Measurements from ENCODE around the gene LTBP3. TPM values are rescaled to one million over a fixed set of nuclear protein-coding genes. Genes with fewer than 3 reads are reported as not detected.

Gene LTBP3
- polyA plus RNA-seq, 1 of the 3 experiments (the other 2 are of a cell fraction) = 167 TPM

DNA sequence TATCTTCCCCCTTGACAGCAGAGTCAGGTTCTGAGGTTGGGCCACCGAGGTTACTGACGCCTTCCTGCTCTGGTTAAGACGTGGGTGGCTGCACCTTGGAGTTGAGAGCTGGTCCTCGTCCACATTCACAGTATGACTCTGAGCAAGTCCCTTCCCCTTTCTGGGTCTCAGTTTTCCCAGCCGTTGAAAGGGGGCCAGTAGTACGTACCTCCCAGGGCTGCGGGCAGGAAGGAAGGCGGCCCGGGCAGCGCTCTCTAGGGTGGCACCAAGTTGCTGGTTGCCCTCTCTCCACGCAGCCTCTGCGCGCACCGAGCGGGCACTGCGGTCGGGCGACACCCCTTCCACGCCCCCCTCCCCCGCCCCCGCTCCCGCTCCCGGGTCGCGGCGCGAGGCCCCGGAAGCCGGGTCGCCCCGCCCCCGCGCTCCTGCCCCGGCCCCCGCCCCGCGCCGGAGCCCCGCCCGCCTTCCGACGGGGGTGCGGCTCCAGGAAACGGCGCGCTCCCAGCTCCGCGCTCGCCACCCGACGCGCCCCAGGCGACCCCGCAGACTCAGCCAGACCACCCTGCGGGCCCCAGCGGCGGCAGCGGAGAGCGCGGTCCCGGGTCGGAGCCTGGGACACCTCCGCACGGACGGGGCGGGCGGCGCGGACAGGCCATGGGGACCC, 17.5 kb upstream of the LTBP3 start, which contains the start of gene EHBP1L1:
EHBP1L1 (plus strand) TSS at position 486 of the 664 bp plus-strand sequence. CDS start 250 bp downstream, outside the sequence.
- DNase-seq = peak; percentile 91
- peaks cover 25% of the 10 kb centered on the region for H4K20me1 ChIP-seq (ENCODE audit: insufficient read depth)
- WGBS (ENCODE audit: low lambda C conversion rate) = 4% methylated on average over 24 of the region's 69 CpGs
- H3K9ac ChIP-seq = peak within 1 kb of the TSS; percentile 78
- peaks cover 38% of the 10 kb centered on the region for H3F3A ChIP-seq (replicated peaks; ENCODE audit: insufficient read depth)
- peak within 1 kb of the TSS; percentile 99 for H3K4me2 ChIP-seq
- peak within 1 kb of the TSS; percentile 64 to 68 for H3K4me3 ChIP-seq (ENCODE audit: low read depth in 2 of 2, low read length in 1 of 2)
- no peaks in the 10 kb centered on the region for H3K9me2 ChIP-seq
- H2AFZ ChIP-seq (ENCODE audit: low read depth) = no peak within 1 kb of the TSS
- peaks cover 59% of the 10 kb centered on the region for H3K79me2 ChIP-seq (ENCODE audit: insufficient read depth)
- H3K27me3 ChIP-seq (ENCODE audit: insufficient read depth) = no peaks in the 10 kb centered on the region
- H3K9me3 ChIP-seq = no peaks in the 10 kb centered on the region
- no peak for TF ChIP-seq YY1 (IDR thresholded peaks at IDR 0.05; ENCODE audit: low read depth)
- no peak for TF ChIP-seq RXRA (IDR thresholded peaks at IDR 0.05; ENCODE audit: borderline replicate concordance, low read depth)
- no peak for TF ChIP-seq CHD2 (IDR thresholded peaks at IDR 0.05; ENCODE audit: low read length, partially characterized antibody)
- peak within 1 kb of the TSS; percentile 69 to 81 for H3K27ac ChIP-seq (ENCODE audit: low read depth in 2 of 2, low read length in 1 of 2)
- CTCF ChIA-PET = interaction anchor here (0.5 to 13.6 kb wide), 5 partner anchors 14 to 35 kb away, joined by 3 to 295 read pairs (median 4); partner anchors contain the start of gene KCNK7
- peaks cover 44 to 53% of the 10 kb centered on the region in 2 experiments; a peak in 3 of 4 replicates for H3K4me1 ChIP-seq (ENCODE audit: control insufficient read depth in 1 of 2, insufficient read depth in 2 of 2, low read depth in 1 of 2, low read length in 1 of 2)
- POLR2A ChIA-PET = interaction anchor here (0.7 to 1.7 kb wide), 5 partner anchors 11 to 158 kb away, joined by 4 to 7 read pairs (median 4); partner anchors contain the start of genes NEAT1 and SIPA1
- H3K36me3 ChIP-seq (replicated peaks in 1 of 2; ENCODE audit: control insufficient read depth in 1 of 2, insufficient read depth in 2 of 2, low read length in 1 of 2) = peaks cover 22 to 27% of the 10 kb centered on the region in 2 experiments

DNA sequence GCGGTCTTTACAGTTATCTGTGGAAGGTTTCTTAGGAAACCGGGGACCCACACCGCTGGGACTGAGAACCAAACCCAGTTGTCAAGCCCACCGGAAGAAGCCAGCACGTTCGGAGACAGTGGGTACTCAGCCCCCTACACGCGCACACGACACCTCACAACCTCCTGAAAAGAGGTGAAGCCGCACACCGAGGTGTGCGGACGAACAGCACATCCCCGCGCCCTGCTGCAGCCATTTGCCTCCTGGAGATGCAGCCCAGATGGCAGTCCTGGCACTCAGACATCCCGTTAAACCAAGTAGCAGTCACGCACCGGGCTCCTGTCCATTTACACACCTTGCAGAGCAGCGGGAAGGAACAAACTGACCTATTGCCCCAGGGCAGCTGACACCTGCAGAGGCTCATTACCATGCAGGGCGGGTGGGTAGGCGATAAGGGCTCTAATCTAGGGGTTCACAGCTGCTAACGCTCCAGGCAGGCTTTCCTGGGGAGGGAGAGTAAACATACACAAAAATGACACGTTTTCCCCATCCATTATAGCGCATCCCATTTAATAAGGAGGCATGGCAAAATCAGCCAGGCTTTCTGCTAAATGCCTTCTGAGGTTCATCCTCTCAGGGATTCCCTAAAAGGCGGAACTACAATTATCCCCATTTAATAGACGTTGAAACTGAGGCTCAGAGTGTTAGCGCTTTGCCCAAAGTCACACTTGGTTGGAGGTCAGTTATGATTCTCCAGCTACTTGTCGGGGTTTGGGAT, 16.8 kb upstream of the LTBP3 start:
- H3K36me3 ChIP-seq (replicated peaks in 1 of 2; ENCODE audit: control insufficient read depth in 1 of 2, insufficient read depth in 2 of 2, low read length in 1 of 2) = peaks cover 19 to 20% of the 10 kb centered on the region in 2 experiments
- ChIA-PET POLR2A (interaction anchor here (0.7 to 1.3 kb wide), 2 partner anchors 63 to 152 kb away, joined by 4 read pairs; partner anchors contain the start of genes NEAT1 and SIPA1), CTCF (interaction anchor here (1.3 to 13.6 kb wide), 4 partner anchors 13 to 34 kb away, joined by 3 to 295 read pairs (median 110); partner anchors contain the start of gene KCNK7)
- no peak overlapping the region for H2AFZ ChIP-seq (ENCODE audit: low read depth)
- H3K4me3 ChIP-seq (ENCODE audit: low read depth in 2 of 2, low read length in 1 of 2) = peak overlapping the region; percentile 35; a peak in 3 of 4 replicates
- H3F3A ChIP-seq (replicated peaks; ENCODE audit: insufficient read depth) = peaks cover 38% of the 10 kb centered on the region
- H3K27me3 ChIP-seq (ENCODE audit: insufficient read depth) = no peaks in the 10 kb centered on the region
- H3K9me2 ChIP-seq = no peaks in the 10 kb centered on the region
- no peaks in the 10 kb centered on the region for H3K9me3 ChIP-seq
- peaks cover 25% of the 10 kb centered on the region for H4K20me1 ChIP-seq (ENCODE audit: insufficient read depth)
- WGBS (ENCODE audit: low lambda C conversion rate) = 83% methylated on average over 24 of the region's 28 CpGs
- H3K27ac ChIP-seq (ENCODE audit: low read depth in 2 of 2, low read length in 1 of 2) = peak overlapping the region; percentile 56 to 81
- H3K9ac ChIP-seq = no peak overlapping the region
- H3K79me2 ChIP-seq (ENCODE audit: insufficient read depth) = peaks cover 63% of the 10 kb centered on the region
- peaks cover 44 to 53% of the 10 kb centered on the region in 2 experiments; a peak in 3 of 4 replicates for H3K4me1 ChIP-seq (ENCODE audit: control insufficient read depth in 1 of 2, insufficient read depth in 2 of 2, low read depth in 1 of 2, low read length in 1 of 2)
- DNase-seq = no peak
- TF ChIP-seq, protein P1, sequence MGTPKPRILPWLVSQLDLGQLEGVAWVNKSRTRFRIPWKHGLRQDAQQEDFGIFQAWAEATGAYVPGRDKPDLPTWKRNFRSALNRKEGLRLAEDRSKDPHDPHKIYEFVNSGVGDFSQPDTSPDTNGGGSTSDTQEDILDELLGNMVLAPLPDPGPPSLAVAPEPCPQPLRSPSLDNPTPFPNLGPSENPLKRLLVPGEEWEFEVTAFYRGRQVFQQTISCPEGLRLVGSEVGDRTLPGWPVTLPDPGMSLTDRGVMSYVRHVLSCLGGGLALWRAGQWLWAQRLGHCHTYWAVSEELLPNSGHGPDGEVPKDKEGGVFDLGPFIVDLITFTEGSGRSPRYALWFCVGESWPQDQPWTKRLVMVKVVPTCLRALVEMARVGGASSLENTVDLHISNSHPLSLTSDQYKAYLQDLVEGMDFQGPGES (IDR thresholded peaks at IDR 0.05; ENCODE audit: low read depth, low read length) = no peak
- TF ChIP-seq SIN3A (IDR thresholded peaks at IDR 0.05; ENCODE audit: borderline replicate concordance, low read depth, low read length) = no peak
- TF ChIP-seq EP300 (IDR thresholded peaks at IDR 0.05; ENCODE audit: borderline replicate concordance in 1 of 2, low read depth in 1 of 2, low read length in 1 of 2) = no peak
- TF ChIP-seq, protein P2, sequence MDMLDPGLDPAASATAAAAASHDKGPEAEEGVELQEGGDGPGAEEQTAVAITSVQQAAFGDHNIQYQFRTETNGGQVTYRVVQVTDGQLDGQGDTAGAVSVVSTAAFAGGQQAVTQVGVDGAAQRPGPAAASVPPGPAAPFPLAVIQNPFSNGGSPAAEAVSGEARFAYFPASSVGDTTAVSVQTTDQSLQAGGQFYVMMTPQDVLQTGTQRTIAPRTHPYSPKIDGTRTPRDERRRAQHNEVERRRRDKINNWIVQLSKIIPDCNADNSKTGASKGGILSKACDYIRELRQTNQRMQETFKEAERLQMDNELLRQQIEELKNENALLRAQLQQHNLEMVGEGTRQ (IDR thresholded peaks at IDR 0.05; ENCODE audit: borderline replicate concordance, low read depth, low read length) = no peak
- no peak for TF ChIP-seq YY1 (IDR thresholded peaks at IDR 0.05; ENCODE audit: low read depth)
- peak overlapping the region; percentile 83; the same call in 1 of the 2 replicates for H3K4me2 ChIP-seq
